AG04450 (cell line): Measurements from ENCODE around the gene GMPR2. TPM values are rescaled to one million over a fixed set of nuclear protein-coding genes. Genes with fewer than 3 reads are reported as not detected.

Experiments
- CTCF ChIA-PET: fragments of 300-600, 350-600 bp; formaldehyde crosslinking; extraction: SDS; loops from one replicate; lab custom pipeline; 2022; ENCODE audit warnings: antibody characterized with exemption, inconsistent platforms; lab: Charles Lee
- POLR2A ChIA-PET: fragments of 350-600 bp; formaldehyde crosslinking; extraction: SDS; loops from one replicate; lab custom pipeline; 2021; ENCODE audit warnings: antibody characterized with exemption, inconsistent platforms; lab: Yijun Ruan, JAX
- DNase-seq: peaks from one replicate; pipeline ENCODE4 v3.0.0-alpha.2; 2011; ENCODE audit warnings: low read depth, low spot score
- H3K27ac ChIP-seq: one replicate; pipeline ENCODE4 v1.5.1; 2012; ENCODE audit warnings: low read depth, low read length, control low read depth
- H3K27me3 ChIP-seq: one replicate; pipeline ENCODE4 v1.6.0; 2012; ENCODE audit warnings: low read length; ENCODE audit not compliant: control insufficient read depth, insufficient read depth
- H3K4me3 ChIP-seq: 2 replicates; pipeline ENCODE4 v1.5.1; 2011; ENCODE audit warnings: mild to moderate bottlenecking, low read depth, low read length, control low read depth
- H3K9me3 ChIP-seq: 2 replicates; pipeline ENCODE4 v1.5.1; 2012; ENCODE audit warnings: low read length; ENCODE audit not compliant: control insufficient read depth, insufficient read depth
- polyA plus RNA-seq: library from polyadenylated mRNA; depleted of rRNA; stranded (reverse); fragments of >200 nt; gene quantifications from 2 replicates; pipeline ENCODE4 v1.2.3, GENCODE V29; 2011
- TF ChIP-seq, protein P1 (sequence below): IDR thresholded peaks from 2 replicates; pipeline ENCODE4 v1.5.1; 2011; ENCODE audit warnings: low read depth, low read length, control low read depth, inconsistent platforms

The GMPR2 gene
- polyA plus RNA-seq, 1 experiment, result 89.2 TPM

DNA sequence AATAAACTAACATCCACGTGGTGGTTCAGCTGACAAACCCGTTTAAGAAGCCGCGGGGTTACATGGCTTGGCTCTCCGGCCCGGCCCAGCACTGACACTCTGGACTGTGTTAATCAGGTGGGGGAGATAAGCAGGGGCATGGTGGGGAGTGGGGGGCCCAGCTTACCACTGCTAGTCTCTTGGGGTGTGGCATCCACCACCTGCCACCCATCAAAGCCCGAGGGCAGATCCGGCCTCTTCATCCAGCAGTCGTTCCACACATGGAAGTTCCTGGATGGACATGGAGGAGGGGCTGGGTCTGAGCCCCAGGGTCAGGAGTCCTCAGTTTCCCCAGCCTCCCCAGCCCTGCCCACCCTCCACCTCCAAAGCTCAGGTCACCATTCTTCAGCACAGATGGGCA lies 25.4 kb downstream of the GMPR2 start:
- Histone ChIP-seq H3K9me3 (no peaks in the 10 kb centered on the region), H3K27me3 (no peaks in the 10 kb centered on the region), H3K27ac (no peak overlapping the region), H3K4me3 (no peak overlapping the region)
- TF ChIP-seq, protein P1, sequence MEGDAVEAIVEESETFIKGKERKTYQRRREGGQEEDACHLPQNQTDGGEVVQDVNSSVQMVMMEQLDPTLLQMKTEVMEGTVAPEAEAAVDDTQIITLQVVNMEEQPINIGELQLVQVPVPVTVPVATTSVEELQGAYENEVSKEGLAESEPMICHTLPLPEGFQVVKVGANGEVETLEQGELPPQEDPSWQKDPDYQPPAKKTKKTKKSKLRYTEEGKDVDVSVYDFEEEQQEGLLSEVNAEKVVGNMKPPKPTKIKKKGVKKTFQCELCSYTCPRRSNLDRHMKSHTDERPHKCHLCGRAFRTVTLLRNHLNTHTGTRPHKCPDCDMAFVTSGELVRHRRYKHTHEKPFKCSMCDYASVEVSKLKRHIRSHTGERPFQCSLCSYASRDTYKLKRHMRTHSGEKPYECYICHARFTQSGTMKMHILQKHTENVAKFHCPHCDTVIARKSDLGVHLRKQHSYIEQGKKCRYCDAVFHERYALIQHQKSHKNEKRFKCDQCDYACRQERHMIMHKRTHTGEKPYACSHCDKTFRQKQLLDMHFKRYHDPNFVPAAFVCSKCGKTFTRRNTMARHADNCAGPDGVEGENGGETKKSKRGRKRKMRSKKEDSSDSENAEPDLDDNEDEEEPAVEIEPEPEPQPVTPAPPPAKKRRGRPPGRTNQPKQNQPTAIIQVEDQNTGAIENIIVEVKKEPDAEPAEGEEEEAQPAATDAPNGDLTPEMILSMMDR, result no peak
- CTCF ChIA-PET, result interaction anchor here (0.7 to 2.9 kb wide), 2 partner anchors 14 to 16 kb away, joined by 5 to 17 read pairs; partner anchors contain the start of gene TINF2
- POLR2A ChIA-PET, result no interaction called here
- no peak for DNase-seq

DNA sequence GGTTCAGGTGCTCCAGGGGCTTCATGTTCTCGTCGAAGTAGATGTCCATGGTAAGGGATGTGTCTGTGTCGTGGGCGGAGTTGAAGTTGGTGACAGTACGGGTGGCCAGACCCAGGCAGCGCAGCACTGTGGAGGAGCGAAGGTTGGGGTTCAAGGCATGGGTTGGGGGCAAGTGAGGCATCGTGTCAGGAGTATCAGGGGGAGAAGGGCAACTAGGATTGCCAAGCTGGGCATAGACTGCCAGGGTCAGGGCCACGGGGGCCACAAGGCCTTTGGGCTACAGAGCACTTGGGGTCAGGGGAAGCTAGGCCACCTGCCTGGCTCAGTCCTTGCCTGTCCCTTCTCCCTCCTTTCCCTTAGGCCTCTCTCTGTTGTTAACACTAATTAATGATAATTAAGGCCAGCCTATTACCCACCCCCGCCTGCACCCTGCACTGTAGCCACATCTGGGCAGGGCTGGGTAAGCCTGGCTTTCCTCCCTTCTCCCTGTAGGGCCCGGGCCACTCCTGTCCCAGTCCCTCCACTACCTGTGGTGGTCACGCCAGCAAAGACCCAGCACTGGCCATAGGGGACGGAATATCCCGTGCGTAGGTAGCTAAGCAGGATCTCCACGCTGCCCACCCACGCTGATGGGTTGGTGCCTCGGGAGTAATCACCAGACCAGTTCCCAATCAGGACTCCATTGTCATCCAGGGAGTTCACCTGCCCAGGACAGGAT lies 26.0 kb downstream of the GMPR2 start:
- POLR2A ChIA-PET, result interaction anchor here (0.9 to 1.2 kb wide), 2 partner anchors 13 to 17 kb away, joined by 4 read pairs; partner anchors contain the start of genes RABGGTA and TINF2
- no peak for DNase-seq

DNA sequence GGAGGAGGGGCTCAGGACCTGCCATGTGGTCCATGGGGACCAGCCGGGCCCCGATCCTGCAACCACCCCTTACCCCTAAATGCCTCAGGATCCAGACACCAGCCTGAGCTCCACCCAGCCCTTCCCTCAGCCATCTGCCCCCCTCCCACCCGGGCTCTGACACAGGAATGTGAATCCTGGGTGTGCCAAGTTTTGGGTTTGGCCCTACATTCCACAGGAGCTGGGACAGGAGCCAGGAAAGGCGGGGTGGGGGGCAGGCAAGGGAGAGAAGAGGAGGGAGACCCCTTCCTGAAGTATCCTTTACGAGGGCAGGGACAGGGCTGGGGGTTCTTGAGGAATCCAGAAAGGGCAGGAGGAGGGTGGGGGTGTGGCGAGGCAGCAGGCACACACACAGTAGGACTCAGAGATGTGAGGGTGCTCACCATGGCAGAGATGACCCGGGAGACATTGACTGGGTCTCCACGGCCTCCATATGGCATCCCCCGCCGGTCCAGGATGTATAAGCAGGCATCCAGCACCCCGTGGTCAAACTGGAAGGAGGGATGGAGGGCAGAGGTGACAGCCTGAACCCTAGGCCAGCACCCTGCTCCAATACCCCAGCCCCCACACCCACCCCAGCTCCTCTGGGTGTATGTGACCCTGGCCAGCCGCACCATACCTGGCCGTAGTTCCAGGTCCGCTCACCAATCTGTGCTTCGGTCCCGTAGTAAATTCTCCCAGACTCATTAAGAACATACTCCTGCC lies 26.7 kb downstream of the GMPR2 start:
- TF ChIP-seq, protein P1, result no peak
- no peak overlapping the region for H3K4me3 ChIP-seq
- ChIA-PET CTCF (no interaction called here), POLR2A (interaction anchor here (0.7 to 1.2 kb wide), 3 partner anchors 12 to 170 kb away, joined by 3 to 4 read pairs (median 4); partner anchors contain the start of genes KHNYN, RABGGTA and TINF2)
- no peaks in the 10 kb centered on the region for H3K9me3 ChIP-seq
- no peak for DNase-seq
- no peak overlapping the region for H3K27ac ChIP-seq
- H3K27me3 ChIP-seq, result no peaks in the 10 kb centered on the region

More for the DNA sequence above, 26.0 kb downstream of the GMPR2 start:
- Histone ChIP-seq H3K9me3 (no peaks in the 10 kb centered on the region), H3K4me3 (no peak overlapping the region), H3K27me3 (no peaks in the 10 kb centered on the region), H3K27ac (no peak overlapping the region)
- CTCF ChIA-PET, result no interaction called here
- TF ChIP-seq, protein P1, result no peak

DNA sequence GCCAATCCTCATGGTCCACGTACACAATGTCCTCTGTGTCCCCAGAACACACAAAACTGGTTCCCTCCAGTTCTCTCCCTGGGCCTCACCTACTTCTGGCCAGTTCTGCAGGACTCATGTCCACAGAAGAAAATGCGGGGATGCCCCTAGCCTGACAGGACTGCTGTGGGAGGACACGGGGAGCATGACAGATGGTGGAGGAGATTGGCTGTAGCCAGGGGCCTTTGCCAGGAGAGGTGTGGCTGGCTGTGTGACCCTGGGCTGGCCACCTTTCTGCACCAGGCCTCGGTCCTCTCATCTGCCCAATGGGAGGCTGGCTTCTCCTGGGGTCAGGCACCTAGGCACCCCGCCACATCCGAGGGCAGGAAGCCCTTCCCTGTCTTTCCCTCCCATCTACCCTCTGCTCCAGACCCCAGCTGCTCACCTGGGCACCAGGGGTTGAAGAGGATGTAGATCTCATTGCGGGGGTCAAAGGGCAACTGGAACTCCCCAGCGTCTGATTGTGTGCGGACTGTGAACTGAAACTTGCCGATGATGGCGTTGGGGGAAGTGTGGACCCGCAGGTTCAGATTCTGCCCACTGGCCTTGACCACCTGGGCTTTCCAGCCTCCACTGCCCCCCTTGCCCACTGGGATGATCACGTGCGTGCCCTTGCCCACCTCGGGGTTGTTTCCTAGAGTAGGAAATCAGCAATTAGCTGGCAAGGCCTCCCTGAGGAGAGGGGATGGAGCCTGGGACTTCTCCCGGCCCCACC lies 27.5 kb downstream of the GMPR2 start:
- TF ChIP-seq, protein P1, result no peak
- ChIA-PET POLR2A (interaction anchor here (1.2 kb wide), 1 partner anchor 11 kb away, joined by 4 read pairs; the partner anchor contains the start of gene RABGGTA), CTCF (interaction anchor here (1.1 kb wide), 1 partner anchor 48 kb away, joined by 3 read pairs; the partner anchor contains the start of gene CIDEB)
- H3K9me3 ChIP-seq, result no peaks in the 10 kb centered on the region
- H3K4me3 ChIP-seq, result no peak overlapping the region
- H3K27ac ChIP-seq, result no peak overlapping the region
- no peaks in the 10 kb centered on the region for H3K27me3 ChIP-seq
- DNase-seq, result no peak
